Measurements from ENCODE around the gene CDADC1.

CDADC1 gene

GRCh38 chr13:49218493-49219051 is 29.2 kb upstream of the CDADC1 start:
- Histone ChIP-seq H3K27me3 (ENCODE audit: low read depth, low read length) (peaks cover 36% of the 10 kb centered on the region), H3K36me3 (ENCODE audit: control insufficient read depth in 1 of 2, insufficient read depth in 2 of 2, low read length in 2 of 2) (no peaks in the 10 kb centered on the region)

GRCh38 chr13:49219647-49220035 is 28.1 kb upstream of the CDADC1 start:
- H3K27ac ChIP-seq (ENCODE audit: low read length), result no peak overlapping the region
- peaks cover 40% of the 10 kb centered on the region for H3K27me3 ChIP-seq (ENCODE audit: low read depth, low read length)
- no peaks in the 10 kb centered on the region for H3K9me3 ChIP-seq (ENCODE audit: control insufficient read depth in 1 of 2, low read length in 2 of 2)
- H3K36me3 ChIP-seq (ENCODE audit: control insufficient read depth in 1 of 2, insufficient read depth in 2 of 2, low read length in 2 of 2), result no peaks in the 10 kb centered on the region
- H3K4me1 ChIP-seq (ENCODE audit: control insufficient read depth in 1 of 2, insufficient read depth in 2 of 2, low read length in 2 of 2), result peaks cover 0 to 15% of the 10 kb centered on the region in 2 donors
- H3K4me3 ChIP-seq (ENCODE audit: low read depth in 1 of 2, low read length in 2 of 2), result peak overlapping the region; percentile 30 to 52

More at GRCh38 chr13:49218493-49219051, 29.2 kb upstream of the CDADC1 start:
- Histone ChIP-seq H3K27ac (ENCODE audit: low read length) (no peak overlapping the region), H3K4me3 (ENCODE audit: low read depth in 1 of 2, low read length in 2 of 2) (peak overlapping the region in 1 of 2 donors; percentile 9), H3K4me1 (ENCODE audit: control insufficient read depth in 1 of 2, insufficient read depth in 2 of 2, low read length in 2 of 2) (peaks cover 0 to 15% of the 10 kb centered on the region in 2 donors), H3K9me3 (ENCODE audit: control insufficient read depth in 1 of 2, low read length in 2 of 2) (no peaks in the 10 kb centered on the region)

GRCh38 chr13:49220036-49220855 is 27.5 kb upstream of the CDADC1 start, which contains the start of gene MLNR:
TSS of gene MLNR (plus strand) at chr13:49220338. CDS start at chr13:49220338, 0 bp downstream.
- peaks cover 40% of the 10 kb centered on the region for H3K27me3 ChIP-seq (ENCODE audit: low read depth, low read length)

GRCh38 chr13:49220856-49221589 is 26.7 kb upstream of the CDADC1 start:
- peak overlapping the region in 1 of 2 donors; percentile 52 for H3K4me3 ChIP-seq (ENCODE audit: low read depth in 1 of 2, low read length in 2 of 2)

More at GRCh38 chr13:49220036-49220855, 27.5 kb upstream of the CDADC1 start, which contains the start of gene MLNR:
- Histone ChIP-seq H3K4me3 (ENCODE audit: low read depth in 1 of 2, low read length in 2 of 2) (peak within 1 kb of the TSS; percentile 35 to 52), H3K36me3 (ENCODE audit: control insufficient read depth in 1 of 2, insufficient read depth in 2 of 2, low read length in 2 of 2) (no peaks in the 10 kb centered on the region), H3K9me3 (ENCODE audit: control insufficient read depth in 1 of 2, low read length in 2 of 2) (no peaks in the 10 kb centered on the region), H3K27ac (ENCODE audit: low read length) (no peak within 1 kb of the TSS), H3K4me1 (ENCODE audit: control insufficient read depth in 1 of 2, insufficient read depth in 2 of 2, low read length in 2 of 2) (peaks cover 0 to 15% of the 10 kb centered on the region in 2 donors)

GRCh38 chr13:49221590-49221965 is 26.1 kb upstream of the CDADC1 start:
- no peak overlapping the region for H3K27ac ChIP-seq (ENCODE audit: low read length)
- no peaks in the 10 kb centered on the region for H3K36me3 ChIP-seq (ENCODE audit: control insufficient read depth in 1 of 2, insufficient read depth in 2 of 2, low read length in 2 of 2)
- peak overlapping the region in 1 of 2 donors; percentile 52 for H3K4me3 ChIP-seq (ENCODE audit: low read depth in 1 of 2, low read length in 2 of 2)
- peaks cover 0 to 15% of the 10 kb centered on the region in 2 donors for H3K4me1 ChIP-seq (ENCODE audit: control insufficient read depth in 1 of 2, insufficient read depth in 2 of 2, low read length in 2 of 2)
- no peaks in the 10 kb centered on the region for H3K9me3 ChIP-seq (ENCODE audit: control insufficient read depth in 1 of 2, low read length in 2 of 2)
- H3K27me3 ChIP-seq (ENCODE audit: low read depth, low read length), result peaks cover 40% of the 10 kb centered on the region

More at GRCh38 chr13:49220856-49221589, 26.7 kb upstream of the CDADC1 start:
- Histone ChIP-seq H3K36me3 (ENCODE audit: control insufficient read depth in 1 of 2, insufficient read depth in 2 of 2, low read length in 2 of 2) (no peaks in the 10 kb centered on the region), H3K27ac (ENCODE audit: low read length) (no peak overlapping the region), H3K4me1 (ENCODE audit: control insufficient read depth in 1 of 2, insufficient read depth in 2 of 2, low read length in 2 of 2) (peaks cover 0 to 15% of the 10 kb centered on the region in 2 donors), H3K27me3 (ENCODE audit: low read depth, low read length) (peaks cover 40% of the 10 kb centered on the region), H3K9me3 (ENCODE audit: control insufficient read depth in 1 of 2, low read length in 2 of 2) (no peaks in the 10 kb centered on the region)

- Histone ChIP-seq H3K4me3 (ENCODE audit: low read depth in 1 of 2, low read length in 2 of 2) (no peak overlapping the region), H3K36me3 (ENCODE audit: control insufficient read depth in 1 of 2, insufficient read depth in 2 of 2, low read length in 2 of 2) (no peaks in the 10 kb centered on the region), H3K4me1 (ENCODE audit: control insufficient read depth in 1 of 2, insufficient read depth in 2 of 2, low read length in 2 of 2) (peaks cover 0 to 10% of the 10 kb centered on the region in 2 donors)
Observed at GRCh38 chr13:49225223-49226042, 22.3 kb upstream of the CDADC1 start.

GRCh38 chr13:49226613-49227012 is 21.1 kb upstream of the CDADC1 start:
- Histone ChIP-seq H3K36me3 (ENCODE audit: control insufficient read depth in 1 of 2, insufficient read depth in 2 of 2, low read length in 2 of 2) (no peaks in the 10 kb centered on the region), H3K27me3 (ENCODE audit: low read depth, low read length) (peaks cover 9% of the 10 kb centered on the region), H3K27ac (ENCODE audit: low read length) (no peak overlapping the region), H3K4me1 (ENCODE audit: control insufficient read depth in 1 of 2, insufficient read depth in 2 of 2, low read length in 2 of 2) (no peaks in the 10 kb centered on the region), H3K9me3 (ENCODE audit: control insufficient read depth in 1 of 2, low read length in 2 of 2) (no peaks in the 10 kb centered on the region), H3K4me3 (ENCODE audit: low read depth in 1 of 2, low read length in 2 of 2) (no peak overlapping the region)

More at GRCh38 chr13:49225223-49226042, 22.3 kb upstream of the CDADC1 start:
- H3K27ac ChIP-seq (ENCODE audit: low read length), result no peak overlapping the region
- H3K9me3 ChIP-seq (ENCODE audit: control insufficient read depth in 1 of 2, low read length in 2 of 2), result no peaks in the 10 kb centered on the region
- H3K27me3 ChIP-seq (ENCODE audit: low read depth, low read length), result peaks cover 20% of the 10 kb centered on the region

GRCh38 chr13:49234741-49235140 is 13.0 kb upstream of the CDADC1 start:
- H3K4me1 ChIP-seq (ENCODE audit: control insufficient read depth in 1 of 2, insufficient read depth in 2 of 2, low read length in 2 of 2), result no peaks in the 10 kb centered on the region
- H3K9me3 ChIP-seq (ENCODE audit: control insufficient read depth in 1 of 2, low read length in 2 of 2), result no peaks in the 10 kb centered on the region
- H3K27ac ChIP-seq (ENCODE audit: low read length), result no peak overlapping the region
- H3K4me3 ChIP-seq (ENCODE audit: low read depth in 1 of 2, low read length in 2 of 2), result no peak overlapping the region
- no peaks in the 10 kb centered on the region for H3K36me3 ChIP-seq (ENCODE audit: control insufficient read depth in 1 of 2, insufficient read depth in 2 of 2, low read length in 2 of 2)
- no peaks in the 10 kb centered on the region for H3K27me3 ChIP-seq (ENCODE audit: low read depth, low read length)

GRCh38 chr13:49235856-49236431 is 11.8 kb upstream of the CDADC1 start:
- H3K27ac ChIP-seq (ENCODE audit: low read length), result no peak overlapping the region
- H3K36me3 ChIP-seq (ENCODE audit: control insufficient read depth in 1 of 2, insufficient read depth in 2 of 2, low read length in 2 of 2), result no peaks in the 10 kb centered on the region
- no peaks in the 10 kb centered on the region for H3K27me3 ChIP-seq (ENCODE audit: low read depth, low read length)
- no peak overlapping the region for H3K4me3 ChIP-seq (ENCODE audit: low read depth in 1 of 2, low read length in 2 of 2)
- no peaks in the 10 kb centered on the region for H3K9me3 ChIP-seq (ENCODE audit: control insufficient read depth in 1 of 2, low read length in 2 of 2)
- no peaks in the 10 kb centered on the region for H3K4me1 ChIP-seq (ENCODE audit: control insufficient read depth in 1 of 2, insufficient read depth in 2 of 2, low read length in 2 of 2)

GRCh38 chr13:49238621-49239020 is 9.1 kb upstream of the CDADC1 start:
- Histone ChIP-seq H3K27ac (ENCODE audit: low read length) (no peak overlapping the region), H3K27me3 (ENCODE audit: low read depth, low read length) (no peaks in the 10 kb centered on the region), H3K4me3 (ENCODE audit: low read depth in 1 of 2, low read length in 2 of 2) (no peak overlapping the region), H3K4me1 (ENCODE audit: control insufficient read depth in 1 of 2, insufficient read depth in 2 of 2, low read length in 2 of 2) (no peaks in the 10 kb centered on the region), H3K36me3 (ENCODE audit: control insufficient read depth in 1 of 2, insufficient read depth in 2 of 2, low read length in 2 of 2) (no peaks in the 10 kb centered on the region), H3K9me3 (ENCODE audit: control insufficient read depth in 1 of 2, low read length in 2 of 2) (no peaks in the 10 kb centered on the region)

Measured in muscle layer of duodenum (tissue), 2 donors.